Central memory CD8-positive, alpha-beta T cell (primary cell): ENCODE data around the gene C17orf67.

ENCODE experiments used
- ATAC-seq: fragments of 150-1000 bp; cut with Tn5 transposase; replicated peaks from 2 replicates; pipeline ENCODE4 v1.10.0; 2022; ENCODE audit warnings: mild to moderate bottlenecking, moderate FRiP score, moderate number of reproducible peaks; ENCODE audit not compliant: poor library complexity, severe bottlenecking; ENCODE audit errors: extremely low read depth
- DNase-seq, 2 donors: peaks; one replicate each; pipeline ENCODE4 v3.0.0; 2021; ENCODE audit warnings: low spot score in 2 of 2
- H3K27ac Mint-ChIP-seq: one replicate; pipeline ENCODE4 v1.8.0; 2022; ENCODE audit warnings: low read depth, mild to moderate bottlenecking, moderate library complexity, mixed read lengths
- H3K27me3 Mint-ChIP-seq: one replicate; pipeline ENCODE4 v1.8.0; 2022; ENCODE audit warnings: mixed read lengths
- H3K36me3 Mint-ChIP-seq: one replicate; pipeline ENCODE4 v1.8.0; 2022; ENCODE audit warnings: mild to moderate bottlenecking, moderate library complexity, mixed read lengths; ENCODE audit not compliant: insufficient read depth
- H3K4me1 Mint-ChIP-seq: one replicate; pipeline ENCODE4 v1.8.0; 2022; ENCODE audit warnings: mixed read lengths
- H3K4me3 Mint-ChIP-seq: one replicate; pipeline ENCODE4 v1.8.0; 2022; ENCODE audit warnings: mild to moderate bottlenecking, moderate library complexity, mixed read lengths
- H3K9me3 Mint-ChIP-seq: one replicate; pipeline ENCODE4 v1.8.0; 2022; ENCODE audit warnings: mixed read lengths

Gene C17orf67

GRCh38 chr17:56810891-56811775 is 22.6 kb downstream of the C17orf67 start:
- H3K9me3 Mint-ChIP-seq: no peaks in the 10 kb centered on the region
- H3K27ac Mint-ChIP-seq: no peak overlapping the region
- H3K27me3 Mint-ChIP-seq: no peaks in the 10 kb centered on the region
- no peak for ATAC-seq
- DNase-seq: no peak
- H3K36me3 Mint-ChIP-seq: no peaks in the 10 kb centered on the region
- no peak overlapping the region for H3K4me3 Mint-ChIP-seq
- no peaks in the 10 kb centered on the region for H3K4me1 Mint-ChIP-seq

- Mint-ChIP-seq H3K4me1 (no peaks in the 10 kb centered on the region), H3K36me3 (no peaks in the 10 kb centered on the region), H3K9me3 (no peaks in the 10 kb centered on the region), H3K4me3 (no peak overlapping the region), H3K27ac (no peak overlapping the region), H3K27me3 (no peaks in the 10 kb centered on the region)
- DNase-seq: no peak
- no peak for ATAC-seq
Observed at GRCh38 chr17:56810343-56810742, 23.4 kb downstream of the C17orf67 start.

DNA sequence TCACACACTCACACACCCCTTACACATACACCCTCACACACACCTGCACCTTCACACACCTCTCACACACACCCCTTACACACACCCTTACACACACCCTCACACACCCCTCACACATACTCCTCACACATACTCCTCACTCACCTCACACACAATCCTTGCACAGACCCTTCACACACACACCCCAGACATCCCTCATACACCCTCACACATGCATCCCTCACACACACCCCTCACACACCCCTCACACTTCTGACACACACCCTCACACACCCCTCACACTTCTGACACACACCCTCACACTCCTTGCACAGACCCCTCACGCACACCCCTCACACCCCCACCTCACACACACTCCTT is 23.9 kb downstream of the C17orf67 start:
- ATAC-seq (no peak), DNase-seq (no peak)
- Mint-ChIP-seq H3K9me3 (no peaks in the 10 kb centered on the region), H3K36me3 (no peaks in the 10 kb centered on the region), H3K4me3 (no peak overlapping the region), H3K27me3 (no peaks in the 10 kb centered on the region), H3K27ac (no peak overlapping the region), H3K4me1 (no peaks in the 10 kb centered on the region)

GRCh38 chr17:56809106-56809819 is 24.5 kb downstream of the C17orf67 start:
- Mint-ChIP-seq H3K27me3 (no peaks in the 10 kb centered on the region), H3K4me3 (no peak overlapping the region), H3K9me3 (no peaks in the 10 kb centered on the region), H3K4me1 (no peaks in the 10 kb centered on the region), H3K27ac (no peak overlapping the region), H3K36me3 (no peaks in the 10 kb centered on the region)
- DNase-seq (no peak), ATAC-seq (no peak)

DNA sequence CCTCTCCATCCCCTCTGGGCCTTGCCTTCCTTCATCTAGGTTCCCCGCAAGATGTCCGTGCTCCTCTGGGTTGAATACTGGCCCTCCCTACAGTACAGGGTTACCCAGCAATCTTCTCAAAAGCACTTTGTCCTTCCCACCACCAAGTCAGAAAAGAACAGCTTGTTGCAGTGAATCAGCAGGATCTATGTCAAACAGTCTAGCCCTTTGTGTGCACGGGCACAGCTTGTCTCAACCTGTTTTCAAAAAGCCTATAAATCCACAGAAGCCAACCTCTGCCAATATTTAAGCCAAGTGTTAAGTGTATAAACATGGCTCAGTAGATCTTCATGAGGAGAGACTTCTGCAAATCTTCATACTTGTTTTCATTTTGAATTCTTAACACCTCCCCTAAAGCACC is 25.2 kb downstream of the C17orf67 start:
- H3K4me1 Mint-ChIP-seq: no peaks in the 10 kb centered on the region
- no peak for ATAC-seq
- DNase-seq: no peak
- H3K27ac Mint-ChIP-seq: no peak overlapping the region
- H3K9me3 Mint-ChIP-seq: no peaks in the 10 kb centered on the region
- H3K36me3 Mint-ChIP-seq: no peaks in the 10 kb centered on the region
- H3K27me3 Mint-ChIP-seq: no peaks in the 10 kb centered on the region
- no peak overlapping the region for H3K4me3 Mint-ChIP-seq

DNA sequence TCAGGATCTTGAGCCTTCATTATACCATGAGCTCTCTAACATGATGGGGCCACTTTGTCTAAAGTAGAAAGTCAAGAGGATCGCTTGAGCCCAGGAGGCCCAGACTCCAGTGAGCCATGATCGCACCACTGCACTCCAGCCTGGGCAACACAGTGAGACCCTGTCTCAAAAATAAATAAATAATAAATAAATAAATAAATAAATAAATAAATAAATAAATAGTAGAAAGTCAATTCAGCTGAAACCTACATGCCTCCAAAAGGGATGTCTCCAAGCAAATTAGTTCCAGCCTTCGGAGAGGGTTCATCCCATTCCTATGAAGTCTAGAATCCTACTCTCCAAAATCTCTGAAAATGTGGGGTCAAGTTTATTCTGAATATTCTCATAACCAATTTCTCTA is 26.0 kb downstream of the C17orf67 start:
- ATAC-seq (no peak), DNase-seq (no peak)
- H3K4me1 Mint-ChIP-seq: no peaks in the 10 kb centered on the region
- no peak overlapping the region for H3K27ac Mint-ChIP-seq
- H3K9me3 Mint-ChIP-seq: no peaks in the 10 kb centered on the region
- H3K27me3 Mint-ChIP-seq: no peaks in the 10 kb centered on the region
- no peaks in the 10 kb centered on the region for H3K36me3 Mint-ChIP-seq
- H3K4me3 Mint-ChIP-seq: no peak overlapping the region

DNA sequence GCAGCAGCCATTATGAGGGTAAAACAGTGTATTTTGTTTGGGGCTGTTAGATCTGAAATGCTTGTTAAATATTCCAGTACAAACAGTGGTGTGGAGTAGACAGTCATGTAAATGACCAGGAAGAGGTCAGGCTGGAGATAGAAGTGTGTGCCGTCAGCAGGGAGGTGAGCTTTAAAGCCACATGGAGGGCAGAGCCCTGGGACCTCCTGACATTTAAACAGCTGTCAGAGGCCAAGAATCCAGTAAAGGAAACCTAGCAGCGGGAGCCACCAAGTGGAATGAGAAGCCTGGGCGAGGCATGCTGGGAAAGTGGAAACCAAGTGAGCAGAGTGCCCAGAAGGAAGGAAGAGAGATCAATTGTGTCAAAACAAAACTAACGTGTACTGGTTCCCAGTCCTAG is 26.8 kb downstream of the C17orf67 start:
- H3K9me3 Mint-ChIP-seq: no peaks in the 10 kb centered on the region
- H3K36me3 Mint-ChIP-seq: no peaks in the 10 kb centered on the region
- DNase-seq (no peak), ATAC-seq (no peak)
- no peaks in the 10 kb centered on the region for H3K4me1 Mint-ChIP-seq
- no peaks in the 10 kb centered on the region for H3K27me3 Mint-ChIP-seq
- no peak overlapping the region for H3K27ac Mint-ChIP-seq
- no peak overlapping the region for H3K4me3 Mint-ChIP-seq

- Mint-ChIP-seq H3K9me3 (no peaks in the 10 kb centered on the region), H3K36me3 (no peaks in the 10 kb centered on the region), H3K27me3 (no peaks in the 10 kb centered on the region), H3K27ac (no peak overlapping the region), H3K4me1 (no peaks in the 10 kb centered on the region), H3K4me3 (no peak overlapping the region)
- no peak for DNase-seq
- no peak for ATAC-seq
Observed at GRCh38 chr17:56804454-56804853, 29.3 kb downstream of the C17orf67 start.

GRCh38 chr17:56803071-56803470 is 30.6 kb downstream of the C17orf67 start:
- no peak for ATAC-seq
- Mint-ChIP-seq H3K27me3 (no peaks in the 10 kb centered on the region), H3K27ac (no peak overlapping the region), H3K4me1 (no peaks in the 10 kb centered on the region), H3K36me3 (peaks cover 2% of the 10 kb centered on the region), H3K4me3 (no peak overlapping the region), H3K9me3 (no peaks in the 10 kb centered on the region)
- DNase-seq: no peak

DNA sequence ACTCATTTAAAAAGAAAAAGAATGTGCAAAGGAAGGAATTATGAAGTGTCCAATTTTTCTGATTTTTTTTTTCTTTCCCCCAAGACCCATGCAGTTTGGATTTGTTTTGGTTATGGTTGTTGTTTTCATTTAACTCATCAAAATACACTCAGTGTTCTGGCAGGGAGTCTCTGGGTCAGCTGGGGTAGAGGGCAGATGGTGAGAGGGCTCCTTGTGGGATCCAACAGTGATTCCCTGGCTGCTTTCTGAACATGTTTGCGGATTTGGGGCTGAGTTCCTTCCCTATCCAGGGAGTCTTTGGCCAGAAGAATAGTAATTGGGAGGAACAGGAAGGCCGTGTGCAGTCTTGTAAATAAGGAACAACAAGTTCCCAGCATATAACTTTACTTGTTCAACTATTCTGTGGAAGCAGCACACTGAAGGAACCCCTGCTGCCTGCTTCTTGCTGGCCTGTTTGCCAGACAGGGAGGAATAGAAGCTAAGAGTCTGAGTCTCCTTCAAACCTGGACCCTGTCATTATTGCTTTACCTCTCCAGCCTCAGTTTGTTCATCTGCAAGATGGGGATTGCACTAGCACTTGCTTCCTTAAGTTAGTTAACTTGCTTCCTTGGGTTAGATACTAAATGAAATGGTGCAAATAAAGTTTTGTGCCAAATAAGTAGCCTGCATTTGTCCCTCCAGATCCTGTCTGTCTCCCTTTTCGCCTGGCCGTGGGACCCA is 32.1 kb downstream of the C17orf67 start:
- Mint-ChIP-seq H3K27ac (no peak overlapping the region), H3K27me3 (no peaks in the 10 kb centered on the region), H3K4me1 (no peaks in the 10 kb centered on the region), H3K36me3 (peaks cover 2% of the 10 kb centered on the region), H3K4me3 (no peak overlapping the region), H3K9me3 (no peaks in the 10 kb centered on the region)
- DNase-seq (no peak), ATAC-seq (no peak)

DNA sequence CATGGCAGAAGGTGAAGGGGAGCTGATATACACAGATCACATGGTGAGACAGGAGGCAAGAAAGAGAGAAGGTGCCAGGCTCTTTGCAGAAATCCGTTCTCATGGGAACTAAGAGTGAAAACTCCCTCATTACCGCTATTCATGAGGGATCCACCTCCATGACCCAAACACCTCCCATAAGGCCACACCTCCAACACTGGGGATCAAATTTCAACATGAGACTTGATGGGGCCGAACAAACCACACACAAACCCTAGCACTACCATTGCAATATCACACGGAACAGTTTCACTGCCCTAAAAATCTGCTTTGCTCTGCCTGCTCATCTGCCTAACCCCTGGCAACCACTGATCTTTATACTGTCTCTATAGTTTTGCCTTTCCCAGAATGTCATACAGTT is 34.8 kb downstream of the C17orf67 start:
- Mint-ChIP-seq H3K4me3 (no peak overlapping the region), H3K27me3 (no peaks in the 10 kb centered on the region), H3K9me3 (no peaks in the 10 kb centered on the region), H3K4me1 (no peaks in the 10 kb centered on the region), H3K27ac (no peak overlapping the region), H3K36me3 (peaks cover 2% of the 10 kb centered on the region)
- ATAC-seq (no peak), DNase-seq (no peak)

DNA sequence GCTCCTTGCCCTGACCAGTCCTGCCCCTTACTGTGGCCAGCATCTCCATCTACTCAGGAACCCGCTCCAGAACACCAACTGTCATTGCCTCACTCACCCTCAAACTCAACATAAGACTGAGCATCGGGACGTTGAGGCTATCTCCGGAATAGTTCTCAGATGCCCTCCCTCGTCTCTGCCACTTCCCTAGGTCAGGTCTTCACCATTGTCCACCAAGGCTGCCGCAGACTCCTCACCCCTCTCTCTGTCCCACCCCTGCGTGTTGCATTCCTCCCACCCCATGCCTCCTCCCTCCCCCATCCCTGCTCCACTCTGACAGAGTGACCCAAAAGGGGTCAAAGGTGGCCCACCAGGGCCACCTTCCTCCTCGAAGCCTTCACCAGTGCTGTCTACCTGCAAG is 37.2 kb downstream of the C17orf67 start:
- H3K27ac Mint-ChIP-seq: no peak overlapping the region
- H3K36me3 Mint-ChIP-seq: peaks cover 5% of the 10 kb centered on the region
- no peaks in the 10 kb centered on the region for H3K27me3 Mint-ChIP-seq
- ATAC-seq (no peak), DNase-seq (no peak)
- no peak overlapping the region for H3K4me3 Mint-ChIP-seq
- no peaks in the 10 kb centered on the region for H3K4me1 Mint-ChIP-seq
- peaks cover 11% of the 10 kb centered on the region for H3K9me3 Mint-ChIP-seq
